ENCODE measurements around the gene CTSO. TPM values are rescaled to one million over a fixed set of nuclear protein-coding genes. Genes with fewer than 3 reads are reported as not detected.

Gene CTSO
- total and polyA plus RNA-seq, 4 donors, result 8.0 to 58.3 (median 15.2) TPM

GRCh38 chr4:155995069-155995468 is 41.4 kb upstream of the CTSO start:
- no peaks in the 10 kb centered on the region for H3K27me3 ChIP-seq (ENCODE audit: control insufficient read depth in 3 of 3, insufficient read depth in 3 of 3, low read length in 2 of 3)
- no peak for TF ChIP-seq CTCF (IDR thresholded peaks at IDR 0.05; ENCODE audit: control extremely low read depth, extremely low read depth)
- H3K4me1 ChIP-seq (ENCODE audit: control insufficient read depth in 5 of 5, insufficient read depth in 5 of 5, low read length in 5 of 5), result no peaks in the 10 kb centered on the region
- H3K36me3 ChIP-seq (ENCODE audit: control insufficient read depth in 4 of 4, insufficient read depth in 4 of 4, low read length in 4 of 4), result no peaks in the 10 kb centered on the region
- no peak overlapping the region for H3K9ac ChIP-seq (ENCODE audit: insufficient read depth in 1 of 2, low read length in 2 of 2)
- no peak overlapping the region for H3K4me3 ChIP-seq
- no peak for ATAC-seq (ENCODE audit: insufficient read depth, low FRiP score)
- H3K9me3 ChIP-seq (ENCODE audit: control insufficient read depth in 4 of 4, insufficient read depth in 3 of 4, low read length in 3 of 4), result no peaks in the 10 kb centered on the region
- H3K27ac ChIP-seq (ENCODE audit: low read depth in 1 of 2, low read length in 1 of 2), result no peak overlapping the region
- no peak for DNase-seq

- TF ChIP-seq CTCF (IDR thresholded peaks at IDR 0.05; ENCODE audit: control extremely low read depth, extremely low read depth), result no peak
- Histone ChIP-seq H3K4me3 (no peak overlapping the region), H3K36me3 (ENCODE audit: control insufficient read depth in 4 of 4, insufficient read depth in 4 of 4, low read length in 4 of 4) (no peaks in the 10 kb centered on the region), H3K27me3 (ENCODE audit: control insufficient read depth in 3 of 3, insufficient read depth in 3 of 3, low read length in 2 of 3) (no peaks in the 10 kb centered on the region), H3K9me3 (ENCODE audit: control insufficient read depth in 4 of 4, insufficient read depth in 3 of 4, low read length in 3 of 4) (no peaks in the 10 kb centered on the region), H3K4me1 (ENCODE audit: control insufficient read depth in 5 of 5, insufficient read depth in 5 of 5, low read length in 5 of 5) (no peaks in the 10 kb centered on the region), H3K9ac (ENCODE audit: insufficient read depth in 1 of 2, low read length in 2 of 2) (no peak overlapping the region), H3K27ac (ENCODE audit: low read depth in 1 of 2, low read length in 1 of 2) (no peak overlapping the region)
- ATAC-seq (ENCODE audit: insufficient read depth, low FRiP score), result no peak
- 84 to 91% methylated on average over 4 of the region's 4 CpGs for WGBS, 2 donors
- DNase-seq, result no peak
These were observed 30.6 kb upstream of the CTSO start for GRCh38 chr4:155984106-155984797.

- WGBS, 2 donors, result 59 to 64% methylated on average over 2 of the region's 2 CpGs
These were observed 29.2 kb upstream of the CTSO start for GRCh38 chr4:155982736-155983385.

More at GRCh38 chr4:155982736-155983385, 29.2 kb upstream of the CTSO start:
- H3K9ac ChIP-seq (ENCODE audit: insufficient read depth in 1 of 2, low read length in 2 of 2), result no peak overlapping the region
- DNase-seq, result no peak
- TF ChIP-seq CTCF (IDR thresholded peaks at IDR 0.05; ENCODE audit: control extremely low read depth, extremely low read depth), result no peak
- no peaks in the 10 kb centered on the region for H3K27me3 ChIP-seq (ENCODE audit: control insufficient read depth in 3 of 3, insufficient read depth in 3 of 3, low read length in 2 of 3)
- H3K36me3 ChIP-seq (ENCODE audit: control insufficient read depth in 4 of 4, insufficient read depth in 4 of 4, low read length in 4 of 4), result no peaks in the 10 kb centered on the region
- ATAC-seq (ENCODE audit: insufficient read depth, low FRiP score), result no peak
- no peak overlapping the region for H3K4me3 ChIP-seq
- H3K4me1 ChIP-seq (ENCODE audit: control insufficient read depth in 5 of 5, insufficient read depth in 5 of 5, low read length in 5 of 5), result no peaks in the 10 kb centered on the region
- H3K9me3 ChIP-seq (ENCODE audit: control insufficient read depth in 4 of 4, insufficient read depth in 3 of 4, low read length in 3 of 4), result no peaks in the 10 kb centered on the region
- H3K27ac ChIP-seq (ENCODE audit: low read depth in 1 of 2, low read length in 1 of 2), result no peak overlapping the region

Measured in lung (tissue), 12 donors.